Transverse colon (tissue), 4 donors: ENCODE data around the gene DNAJC3. TPM values are rescaled to one million over a fixed set of nuclear protein-coding genes. Genes with fewer than 3 reads are reported as not detected.

Experiments used
- DNase-seq: peaks from one replicate; pipeline ENCODE4 v3.0.0-alpha.2; 2019
- H3K27ac ChIP-seq, 4 donors: fragments of 200-600 bp; sonication (generic); 2 replicates each; pipeline ENCODE4 v1.5.1; 2016 to 2018; ENCODE audit warnings: inconsistent platforms in 4 of 4
- H3K27me3 ChIP-seq: fragments of 200-600 bp; sonication (generic); 2 replicates; pipeline ENCODE4 v1.5.1; 2017; ENCODE audit warnings: inconsistent platforms
- H3K36me3 ChIP-seq, 4 donors: fragments of 200-600 bp; sonication (generic); 2 replicates each; pipeline ENCODE4 v1.5.1; 2017 to 2019; ENCODE audit warnings: inconsistent platforms in 4 of 4
- H3K4me1 ChIP-seq, 4 donors: fragments of 200-600 bp; sonication (generic); 2 replicates each; pipeline ENCODE4 v1.5.1; 2017 to 2020; ENCODE audit warnings: inconsistent platforms in 4 of 4
- H3K4me3 ChIP-seq, 4 donors: fragments of 200-600 bp; sonication (generic); 1 replicate in 1 of 4; 2 replicates in 3 of 4; pipeline versions ENCODE4 v1.5.1 to v1.6.1; 2017 to 2019; ENCODE audit warnings: inconsistent platforms in 4 of 4
- H3K9me3 ChIP-seq, 2 donors: fragments of 200-600 bp; sonication (generic); 2 replicates each; pipeline ENCODE4 v1.5.1; 2017 to 2019; ENCODE audit warnings: inconsistent platforms in 2 of 2
- EP300 ChIP-seq: sonication (generic); formaldehyde crosslinking; IDR thresholded peaks from one replicate; pipeline ENCODE4 v1.6.1; 2017; ENCODE audit warnings: antibody characterized with exemption, low read depth
- POLR2A ChIP-seq: fragments of 450-650 bp; IDR thresholded peaks from one replicate; pipeline ENCODE4 v1.6.1; 2016; ENCODE audit warnings: antibody characterized with exemption, mild to moderate bottlenecking, moderate library complexity
- POLR2AphosphoS5 ChIP-seq, 3 donors: sonication (generic); formaldehyde crosslinking; IDR thresholded peaks; one replicate each; pipeline ENCODE4 v1.6.1; 2016; ENCODE audit warnings: antibody characterized with exemption in 3 of 3
- WGBS, 2 donors: methylation state at CpG; one replicate each; pipeline ENCODE4 v1.1.5; 2018; ENCODE audit warnings: low coverage in 1 of 2; 5-methylcytosine and 5-hydroxymethylcytosine counted together
- in situ Hi-C, 4 donors: fragments of 200-750 bp; cut with MboI; loops; one replicate each; pipeline versions ENCODE4 v1.15.0 to v1.15.1; 2017; ENCODE audit warnings: low sequenced_read_pairs in 3 of 4, low pct_ligation_motif_present in 1 of 4, low pct_unique_long_range_greater_than_20kb in 1 of 4
- intact Hi-C: fragments of 100-400 bp; cut with DNase I; formaldehyde crosslinking; loops from one replicate; pipeline ENCODE4 v1.15.1; 2023; ENCODE audit warnings: low total_unique reads
- total RNA-seq, 4 donors: library from RNA; depleted of rRNA; stranded (reverse); fragments of >200 nt; gene quantifications; one replicate each; pipeline ENCODE4 v1.1.0, GENCODE V29; 2016
- TF ChIP-seq, protein P1 (sequence below), 5 experiments: fragments of 200-600 bp in 3 of 5; fragments of 450-650 bp in 2 of 5; sonication (generic) in 3 of 5; IDR thresholded peaks; 1 replicate in 2 of 5; 2 replicates in 3 of 5; pipeline ENCODE4 v1.5.1; 2016 to 2017; ENCODE audit warnings: antibody characterized with exemption in 5 of 5, inconsistent platforms in 3 of 5, mild to moderate bottlenecking in 2 of 5, moderate library complexity in 1 of 5

The DNAJC3 gene
- total RNA-seq, 4 donors from 2014 or later = 22.8 to 49.7 (median 35.5) TPM

GRCh38 chr13:95745752-95746151 lies 68.8 kb downstream of the DNAJC3 start:
- no peak for TF ChIP-seq POLR2A
- TF ChIP-seq, protein P1, sequence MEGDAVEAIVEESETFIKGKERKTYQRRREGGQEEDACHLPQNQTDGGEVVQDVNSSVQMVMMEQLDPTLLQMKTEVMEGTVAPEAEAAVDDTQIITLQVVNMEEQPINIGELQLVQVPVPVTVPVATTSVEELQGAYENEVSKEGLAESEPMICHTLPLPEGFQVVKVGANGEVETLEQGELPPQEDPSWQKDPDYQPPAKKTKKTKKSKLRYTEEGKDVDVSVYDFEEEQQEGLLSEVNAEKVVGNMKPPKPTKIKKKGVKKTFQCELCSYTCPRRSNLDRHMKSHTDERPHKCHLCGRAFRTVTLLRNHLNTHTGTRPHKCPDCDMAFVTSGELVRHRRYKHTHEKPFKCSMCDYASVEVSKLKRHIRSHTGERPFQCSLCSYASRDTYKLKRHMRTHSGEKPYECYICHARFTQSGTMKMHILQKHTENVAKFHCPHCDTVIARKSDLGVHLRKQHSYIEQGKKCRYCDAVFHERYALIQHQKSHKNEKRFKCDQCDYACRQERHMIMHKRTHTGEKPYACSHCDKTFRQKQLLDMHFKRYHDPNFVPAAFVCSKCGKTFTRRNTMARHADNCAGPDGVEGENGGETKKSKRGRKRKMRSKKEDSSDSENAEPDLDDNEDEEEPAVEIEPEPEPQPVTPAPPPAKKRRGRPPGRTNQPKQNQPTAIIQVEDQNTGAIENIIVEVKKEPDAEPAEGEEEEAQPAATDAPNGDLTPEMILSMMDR (IDR thresholded peaks at IDR 0.05) = peak in 1 of 5 experiments; percentile 8
- peaks cover 0 to 4% (median 0%) of the 10 kb centered on the region in 4 donors for H3K4me1 ChIP-seq
- H3K9me3 ChIP-seq = no peaks in the 10 kb centered on the region
- no peak overlapping the region for H3K27ac ChIP-seq
- intact Hi-C loops = no loop called here
- no peaks in the 10 kb centered on the region for H3K27me3 ChIP-seq
- H3K36me3 ChIP-seq = no peaks in the 10 kb centered on the region
- no peak overlapping the region for H3K4me3 ChIP-seq
- WGBS, 2 donors = 60 to 88% methylated on average over 1 to 2 of the region's 2 CpGs
- no peak for DNase-seq
- in situ Hi-C loops = no loop called here

DNA sequence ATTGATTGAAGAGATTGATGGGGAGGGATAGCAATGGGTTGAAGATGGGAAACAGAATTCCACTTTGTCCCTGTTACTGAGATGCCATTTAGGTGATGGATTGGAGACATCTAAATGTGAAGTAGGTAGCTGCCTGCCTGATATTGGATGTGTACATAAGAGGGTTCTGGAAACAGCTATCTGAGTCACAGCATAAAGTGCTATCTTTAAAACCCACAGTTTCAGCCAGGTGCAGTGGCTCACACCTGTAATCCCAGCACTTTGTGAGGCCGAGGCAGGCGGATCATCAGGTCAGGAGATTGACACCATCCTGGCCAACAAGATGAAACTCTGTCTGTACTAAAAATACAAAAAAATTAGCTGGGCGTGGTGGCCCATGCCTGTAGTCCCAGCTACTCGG lies 72.6 kb downstream of the DNAJC3 start:
- TF ChIP-seq EP300 (no peak), POLR2A (no peak), POLR2AphosphoS5 (IDR thresholded peaks at IDR 0.05) (no peak)
- TF ChIP-seq, protein P1 (IDR thresholded peaks at IDR 0.05) = no peak
- no peaks in the 10 kb centered on the region for H3K36me3 ChIP-seq
- DNase-seq = no peak
- no peaks in the 10 kb centered on the region for H3K27me3 ChIP-seq
- no peaks in the 10 kb centered on the region for H3K9me3 ChIP-seq
- in situ Hi-C loops (no loop called here), intact Hi-C loops (no loop called here)
- no peak overlapping the region for H3K27ac ChIP-seq
- H3K4me1 ChIP-seq = no peaks in the 10 kb centered on the region
- H3K4me3 ChIP-seq = no peak overlapping the region
- 94 to 100% methylated on average over 3 to 4 of the region's 4 CpGs for WGBS, 2 donors

- no peak overlapping the region for H3K27ac ChIP-seq
- H3K4me3 ChIP-seq = no peak overlapping the region
- no peak for DNase-seq
- H3K36me3 ChIP-seq = no peaks in the 10 kb centered on the region
- intact Hi-C loops (no loop called here), in situ Hi-C loops (no loop called here)
- no peaks in the 10 kb centered on the region for H3K27me3 ChIP-seq
- H3K4me1 ChIP-seq = no peaks in the 10 kb centered on the region
- TF ChIP-seq EP300 = no peak
- TF ChIP-seq POLR2AphosphoS5 (IDR thresholded peaks at IDR 0.05) = no peak
- TF ChIP-seq, protein P1 (IDR thresholded peaks at IDR 0.05) = no peak
- no peak for TF ChIP-seq POLR2A
- H3K9me3 ChIP-seq = no peaks in the 10 kb centered on the region
- 66 to 75% methylated on average over 2 of the region's 2 CpGs for WGBS, 2 donors
These were observed 75.7 kb downstream of the DNAJC3 start for GRCh38 chr13:95752677-95753076.

- H3K9me3 ChIP-seq = no peaks in the 10 kb centered on the region
- no peaks in the 10 kb centered on the region for H3K27me3 ChIP-seq
- no peak overlapping the region for H3K4me3 ChIP-seq
- TF ChIP-seq POLR2AphosphoS5 (IDR thresholded peaks at IDR 0.05) = no peak
- no peak for TF ChIP-seq EP300
- TF ChIP-seq POLR2A = no peak
- TF ChIP-seq, protein P1 (IDR thresholded peaks at IDR 0.05) = no peak
- in situ Hi-C loops = no loop called here
- H3K27ac ChIP-seq = no peak overlapping the region
- H3K4me1 ChIP-seq = no peaks in the 10 kb centered on the region
- intact Hi-C loops = no loop called here
- DNase-seq = no peak
- WGBS, 2 donors = 83 to 100% methylated on average over 1 to 4 of the region's 4 CpGs
- no peaks in the 10 kb centered on the region for H3K36me3 ChIP-seq
These were observed 77.1 kb downstream of the DNAJC3 start for GRCh38 chr13:95754069-95754468.
